Breast epithelium (tissue), 3 donors: ENCODE results near the gene MCM9.

Source experiments
- POLR2AphosphoS5 ChIP-seq, 3 donors: sonication (generic); formaldehyde crosslinking; IDR thresholded peaks; one replicate each; pipeline ENCODE4 v1.6.1; 2017; ENCODE audit warnings: antibody characterized with exemption in 3 of 3
- TF ChIP-seq, protein P1 (sequence below), 3 donors: fragments of 450-650 bp; IDR thresholded peaks; one replicate each; pipeline ENCODE4 v1.5.1; 2016 to 2017; ENCODE audit warnings: antibody characterized with exemption in 3 of 3, mild to moderate bottlenecking in 3 of 3, moderate library complexity in 3 of 3

DNA sequence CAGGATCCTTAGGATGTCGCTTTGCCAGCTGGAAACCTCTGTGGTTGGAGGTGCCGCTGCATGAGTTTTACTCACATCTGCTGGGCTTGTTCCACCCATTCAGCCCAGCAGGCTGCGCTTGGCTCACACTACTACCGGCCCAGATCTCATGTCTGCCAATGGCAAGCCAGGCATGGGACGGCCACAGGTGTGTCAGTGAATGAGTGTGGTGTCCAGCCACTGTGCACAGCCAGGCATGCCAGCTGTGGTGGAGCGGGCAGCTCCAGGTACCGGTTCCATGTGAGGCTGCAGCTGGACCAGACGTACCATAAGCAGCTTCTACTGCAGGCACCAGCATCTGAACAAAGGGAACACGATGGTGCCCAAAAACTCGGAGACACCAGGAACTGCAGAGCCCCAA, 74.1 kb downstream of the MCM9 start:
- no peak for TF ChIP-seq POLR2AphosphoS5 (IDR thresholded peaks at IDR 0.05)
- TF ChIP-seq, protein P1, sequence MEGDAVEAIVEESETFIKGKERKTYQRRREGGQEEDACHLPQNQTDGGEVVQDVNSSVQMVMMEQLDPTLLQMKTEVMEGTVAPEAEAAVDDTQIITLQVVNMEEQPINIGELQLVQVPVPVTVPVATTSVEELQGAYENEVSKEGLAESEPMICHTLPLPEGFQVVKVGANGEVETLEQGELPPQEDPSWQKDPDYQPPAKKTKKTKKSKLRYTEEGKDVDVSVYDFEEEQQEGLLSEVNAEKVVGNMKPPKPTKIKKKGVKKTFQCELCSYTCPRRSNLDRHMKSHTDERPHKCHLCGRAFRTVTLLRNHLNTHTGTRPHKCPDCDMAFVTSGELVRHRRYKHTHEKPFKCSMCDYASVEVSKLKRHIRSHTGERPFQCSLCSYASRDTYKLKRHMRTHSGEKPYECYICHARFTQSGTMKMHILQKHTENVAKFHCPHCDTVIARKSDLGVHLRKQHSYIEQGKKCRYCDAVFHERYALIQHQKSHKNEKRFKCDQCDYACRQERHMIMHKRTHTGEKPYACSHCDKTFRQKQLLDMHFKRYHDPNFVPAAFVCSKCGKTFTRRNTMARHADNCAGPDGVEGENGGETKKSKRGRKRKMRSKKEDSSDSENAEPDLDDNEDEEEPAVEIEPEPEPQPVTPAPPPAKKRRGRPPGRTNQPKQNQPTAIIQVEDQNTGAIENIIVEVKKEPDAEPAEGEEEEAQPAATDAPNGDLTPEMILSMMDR (IDR thresholded peaks at IDR 0.05): no peak
